BJ (cell line): ENCODE measurements around the gene RBM4B. TPM values are rescaled to one million over a fixed set of nuclear protein-coding genes. Genes with fewer than 3 reads are reported as not detected.

ENCODE experiments used
- CTCF ChIA-PET: fragments of 350-600 bp; formaldehyde crosslinking; extraction: SDS; loops from one replicate; lab custom pipeline; 2021; ENCODE audit warnings: antibody characterized with exemption, inconsistent platforms; lab: Yijun Ruan, JAX
- POLR2A ChIA-PET: fragments of 300-600 bp; sonication (Branson Sonifier 250); formaldehyde crosslinking; extraction: SDS; loops from one replicate; lab custom pipeline; 2021; ENCODE audit warnings: antibody characterized with exemption; lab: Charles Lee
- DNase-seq: peaks from one replicate; pipeline ENCODE4 v3.0.0-alpha.2; 2011; ENCODE audit warnings: low read depth
- H3K27me3 ChIP-seq: 2 replicates; pipeline ENCODE4 v1.6.0; 2011; ENCODE audit warnings: low read length; ENCODE audit not compliant: control insufficient read depth, insufficient read depth
- H3K36me3 ChIP-seq: 2 replicates; pipeline ENCODE4 v1.5.1; 2011; ENCODE audit warnings: low read length; ENCODE audit not compliant: control insufficient read depth, insufficient read depth
- H3K4me3 ChIP-seq: 2 replicates; pipeline ENCODE4 v1.5.1; 2011; ENCODE audit warnings: low read depth, mild to moderate bottlenecking, control low read depth, low read length
- CTCF ChIP-seq: IDR thresholded peaks from 2 replicates; pipeline ENCODE4 v1.5.1; 2011; ENCODE audit warnings: low read depth, mild to moderate bottlenecking, control low read depth, inconsistent platforms, low read length, moderate library complexity; ENCODE audit not compliant: insufficient read depth
- polyA plus RNA-seq: library from polyadenylated mRNA; depleted of rRNA; stranded (reverse); fragments of >200 nt; gene quantifications from 2 replicates; pipeline ENCODE4 v1.2.3, GENCODE V29; 2011

RBM4B gene
- polyA plus RNA-seq, 1 experiment = 26.7 TPM

GRCh38 chr11:66653123-66653522, 24.6 kb downstream of the RBM4B start:
- CTCF ChIA-PET = interaction anchor here (0.9 to 2.3 kb wide), 5 partner anchors 9 to 76 kb away, joined by 3 to 7 read pairs (median 4); partner anchors contain the start of gene RBM4B

GRCh38 chr11:66652651-66653050, 25.0 kb downstream of the RBM4B start:
- CTCF ChIA-PET = interaction anchor here (0.9 to 2.3 kb wide), 5 partner anchors 9 to 75 kb away, joined by 3 to 7 read pairs (median 4); partner anchors contain the start of gene RBM4B
- DNase-seq = no peak
- Histone ChIP-seq H3K27me3 (no peaks in the 10 kb centered on the region), H3K4me3 (no peak overlapping the region), H3K36me3 (no peaks in the 10 kb centered on the region; the same call in 1 of the 2 replicates)
- TF ChIP-seq CTCF = no peak
- POLR2A ChIA-PET = no interaction called here

More at GRCh38 chr11:66653123-66653522, 24.6 kb downstream of the RBM4B start:
- DNase-seq = no peak
- no peaks in the 10 kb centered on the region; the same call in 1 of the 2 replicates for H3K36me3 ChIP-seq
- H3K27me3 ChIP-seq = no peaks in the 10 kb centered on the region
- TF ChIP-seq CTCF = no peak
- no peak overlapping the region for H3K4me3 ChIP-seq
- POLR2A ChIA-PET = no interaction called here

- Histone ChIP-seq H3K36me3 (peaks cover 6% of the 10 kb centered on the region; the same call in 1 of the 2 replicates), H3K27me3 (no peaks in the 10 kb centered on the region), H3K4me3 (no peak overlapping the region)
- no peak for DNase-seq
- no peak for TF ChIP-seq CTCF
- ChIA-PET POLR2A (no interaction called here), CTCF (no interaction called here)
Observed at GRCh38 chr11:66651016-66651415, 26.7 kb downstream of the RBM4B start.

- no peak for TF ChIP-seq CTCF
- ChIA-PET POLR2A (interaction anchor here (0.5 kb wide), 1 partner anchor 10 kb away, joined by 3 read pairs; no protein-coding TSS in a partner anchor), CTCF (interaction anchor here (1.0 to 1.4 kb wide), 2 partner anchors 11 to 13 kb away, joined by 3 read pairs; partner anchors contain the start of gene RBM4)
- DNase-seq = no peak
- H3K4me3 ChIP-seq = no peak overlapping the region
- H3K27me3 ChIP-seq = no peaks in the 10 kb centered on the region
- peaks cover 8% of the 10 kb centered on the region; the same call in 1 of the 2 replicates for H3K36me3 ChIP-seq
Observed at GRCh38 chr11:66649903-66650302, 27.8 kb downstream of the RBM4B start.

DNA sequence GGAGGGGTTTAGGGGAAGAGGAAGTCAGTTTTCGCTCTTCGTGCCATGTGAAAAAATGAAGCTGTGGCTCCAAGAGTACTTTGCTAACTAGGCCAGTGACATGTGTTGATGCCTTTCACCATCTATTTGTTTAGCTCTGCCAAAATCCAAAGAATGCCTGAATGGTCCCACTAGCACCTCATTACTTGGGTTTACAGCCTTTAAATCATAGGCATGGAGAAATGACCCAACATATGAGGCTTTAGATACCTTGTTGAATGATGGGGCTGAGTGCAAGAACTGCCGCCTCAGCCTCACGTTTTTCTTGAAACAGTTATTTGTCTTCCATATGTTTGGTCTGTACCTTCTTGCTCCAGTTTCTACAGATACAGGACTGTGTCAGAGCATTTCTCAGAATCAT, 30.9 kb downstream of the RBM4B start:
- Histone ChIP-seq H3K36me3 (peaks cover 18% of the 10 kb centered on the region), H3K27me3 (no peaks in the 10 kb centered on the region), H3K4me3 (no peak overlapping the region)
- CTCF ChIA-PET = interaction anchor here (1.2 kb wide), 1 partner anchor 15 kb away, joined by 3 read pairs; no protein-coding TSS in a partner anchor
- POLR2A ChIA-PET = interaction anchor here (0.5 kb wide), 1 partner anchor 31 kb away, joined by 3 read pairs; the partner anchor contains the start of gene RBM14
- no peak for DNase-seq
- TF ChIP-seq CTCF = no peak
